GM18951 (cell line): ENCODE results near the gene RASSF1.
"Not testable (repeated sequence)": the region's sequence is repeated elsewhere in the genome, so short reads cannot be mapped to it uniquely, and the experiment has no call there.

Experiments
- POLR2A ChIP-seq: IDR thresholded peaks from 4 replicates; pipeline ENCODE4 v1.6.1; 2011; ENCODE audit warnings: mild to moderate bottlenecking; ENCODE audit not compliant: insufficient read length, insufficient read depth; ENCODE audit errors: extremely low read depth
- in situ Hi-C: fragments of 300-500 bp; cut with MboI; formaldehyde crosslinking; loops from one replicate; pipeline ENCODE4 v1.12.0; 2022; ENCODE audit warnings: low sequenced_read_pairs, mixed read lengths, inconsistent platforms; ENCODE audit not compliant: unreplicated experiment

Gene RASSF1

GRCh38 chr3:50294492-50295403 lies 45.9 kb downstream of the RASSF1 start:
- in situ Hi-C loops = no loop called here
- no peak for TF ChIP-seq POLR2A

GRCh38 chr3:50294089-50294488 lies 46.5 kb downstream of the RASSF1 start:
- in situ Hi-C loops = no loop called here
- TF ChIP-seq POLR2A = no peak

- no peak for TF ChIP-seq POLR2A
- in situ Hi-C loops = no loop called here
These were observed 47.4 kb downstream of the RASSF1 start for GRCh38 chr3:50293079-50293801.

GRCh38 chr3:50292159-50293078 lies 48.2 kb downstream of the RASSF1 start, which contains the start of gene IFRD2:
IFRD2 (minus strand) TSS chr3:50292429; CDS start chr3:50292274, 155 bp downstream.
- in situ Hi-C loops = no loop called here
- peak; percentile 77 for TF ChIP-seq POLR2A

DNA sequence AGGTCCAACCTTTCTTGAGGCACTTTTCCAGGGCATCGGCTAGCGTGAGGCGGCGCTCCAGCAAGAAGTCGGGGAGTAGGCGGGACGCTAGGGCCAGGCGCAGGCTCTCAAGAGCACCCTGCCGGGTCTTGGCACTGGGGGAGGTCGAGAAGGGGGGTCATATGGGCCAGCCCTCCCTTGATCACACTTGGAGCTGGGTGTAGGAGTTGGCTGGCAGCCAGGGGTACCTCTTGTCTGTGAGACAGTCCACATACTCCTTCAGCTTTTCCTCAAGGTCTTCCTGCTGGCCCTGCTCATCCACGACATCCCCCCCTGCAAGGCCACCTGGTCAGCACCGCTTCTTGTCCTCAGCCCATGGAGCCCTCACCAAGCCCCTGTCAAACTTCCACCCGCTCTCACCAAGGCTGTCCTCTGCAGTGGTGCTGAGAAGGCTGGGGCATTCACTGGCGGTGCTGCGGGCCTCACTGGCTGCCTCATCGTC lies 50.4 kb downstream of the RASSF1 start:
- in situ Hi-C loops = no loop called here
- TF ChIP-seq POLR2A = no peak

DNA sequence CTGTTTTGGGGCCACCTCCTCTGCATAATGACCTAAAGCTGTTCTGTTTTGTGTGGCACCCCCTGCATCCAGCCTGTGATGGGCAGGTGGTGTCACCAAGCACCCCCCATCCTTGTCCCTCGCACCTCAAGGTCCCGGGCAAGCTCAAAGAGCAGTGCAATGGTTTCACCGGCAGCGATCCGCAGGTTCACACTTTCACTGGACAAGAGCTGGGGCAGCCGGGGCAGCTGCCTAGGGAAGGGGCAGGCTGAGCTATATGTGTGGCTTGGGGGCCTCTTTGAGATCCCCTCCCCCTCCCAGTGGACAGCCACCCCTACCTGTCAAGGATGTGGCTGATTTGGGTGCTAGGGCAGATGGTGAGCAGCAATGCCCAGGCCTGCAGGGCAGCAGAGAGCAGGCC lies 51.5 kb downstream of the RASSF1 start:
- in situ Hi-C loops = no loop called here
- no peak for TF ChIP-seq POLR2A

GRCh38 chr3:50288387-50289007 lies 52.1 kb downstream of the RASSF1 start:
- in situ Hi-C loops = no loop called here
- no peak for TF ChIP-seq POLR2A

DNA sequence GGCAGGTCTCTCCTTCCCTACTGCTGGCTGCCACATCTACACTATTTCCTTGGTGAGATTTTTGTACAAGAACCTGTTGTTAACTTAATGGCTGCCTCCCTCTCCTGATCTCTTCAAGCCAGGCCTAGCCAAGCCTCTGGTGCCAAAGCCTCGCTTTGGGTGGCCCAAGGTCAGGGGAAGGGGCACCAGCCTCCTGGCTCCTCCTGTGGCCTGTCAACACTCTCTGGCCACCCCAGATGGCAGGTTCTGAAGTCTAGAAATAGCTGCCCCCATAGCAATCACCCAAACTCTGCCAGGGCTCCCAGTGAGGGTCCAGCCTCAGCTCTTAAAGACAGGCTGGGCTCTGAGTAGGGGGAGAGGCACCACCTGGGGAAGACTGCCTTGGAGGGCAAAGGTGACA lies 53.4 kb downstream of the RASSF1 start:
- in situ Hi-C loops = no loop called here
- TF ChIP-seq POLR2A = no peak

DNA sequence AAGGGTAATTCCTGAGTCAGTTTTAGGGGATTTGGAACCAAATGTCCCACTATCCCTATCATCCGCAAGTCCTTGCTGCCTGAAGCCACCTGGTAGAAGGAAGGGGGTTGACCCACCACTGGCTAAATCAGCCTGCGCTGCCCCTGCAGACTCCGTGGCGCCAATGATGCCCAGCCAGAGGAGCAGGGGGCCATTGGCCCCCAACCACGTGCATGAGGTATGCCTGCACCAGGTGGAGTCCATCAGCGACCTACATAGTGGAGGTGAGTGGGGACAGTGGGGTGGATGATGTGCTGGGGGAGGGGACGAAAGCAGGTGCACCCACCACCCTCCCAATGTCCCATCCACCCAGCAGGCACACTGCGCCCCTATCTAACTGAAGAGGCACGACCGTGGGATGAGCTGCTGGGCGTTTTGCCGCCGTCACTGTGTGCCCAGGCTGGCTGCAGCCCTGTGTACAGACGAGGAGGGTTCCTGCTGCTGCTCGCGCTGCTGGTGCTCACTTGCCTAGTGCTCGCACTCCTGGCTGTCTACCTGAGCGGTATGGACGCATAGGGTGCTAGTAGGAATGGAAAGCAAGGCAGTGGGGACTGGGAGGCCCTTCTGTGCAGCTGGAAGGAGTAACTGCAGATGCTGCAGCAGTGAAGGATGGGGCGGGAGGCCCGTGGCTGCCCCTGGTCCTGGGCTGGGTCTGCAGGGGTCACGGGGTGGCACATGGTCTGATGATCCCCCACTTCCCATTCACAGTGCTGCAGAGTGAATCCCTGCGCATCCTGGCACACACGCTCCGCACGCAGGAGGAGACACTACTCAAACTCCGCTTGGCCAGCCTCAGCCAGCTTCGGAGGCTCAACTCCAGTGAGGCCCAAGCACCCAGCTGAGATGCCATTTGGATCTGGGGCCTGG lies 54.1 kb downstream of the RASSF1 start:
- TF ChIP-seq POLR2A = no peak
- in situ Hi-C loops = no loop called here

DNA sequence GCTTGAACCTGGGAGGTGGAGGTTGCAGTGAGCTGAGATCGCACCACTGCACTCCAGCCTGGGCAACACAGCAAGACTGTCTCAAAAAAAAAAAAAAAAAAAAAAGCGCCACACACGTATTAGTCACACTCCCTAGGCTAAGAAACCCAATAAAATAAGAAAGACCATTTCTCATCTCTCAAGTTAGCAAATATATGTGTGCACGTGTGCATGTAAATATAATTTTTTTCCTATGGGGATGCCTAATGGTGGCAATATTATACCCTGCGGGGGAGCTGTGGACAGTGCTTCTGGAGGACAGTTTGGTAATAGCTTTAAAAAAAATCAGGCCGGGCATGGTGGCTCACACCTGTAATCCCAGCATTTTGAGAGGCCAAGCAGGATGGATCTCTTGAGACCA lies 56.5 kb downstream of the RASSF1 start:
- in situ Hi-C loops = not testable (repeated sequence)
